SU-DHL-6 (cell line): Measurements from ENCODE around the gene C16orf95.

ENCODE experiments used
- EZH2phosphoT487 ChIP-seq: fragments of 200-600 bp; sonication (generic), shearing (Covaris generic); conservative IDR thresholded peaks from 2 replicates; pipeline ENCODE4 v1.6.1; 2018; ENCODE audit warnings: mild to moderate bottlenecking, antibody characterized with exemption, low read length, moderate library complexity, mixed read lengths
- TF ChIP-seq, protein P1 (sequence below): fragments of 200-600 bp; sonication (generic); IDR thresholded peaks from one replicate; pipeline ENCODE4 v1.5.1; 2017; ENCODE audit warnings: antibody characterized with exemption, mild to moderate bottlenecking, low read length, moderate library complexity; ENCODE audit not compliant: insufficient read depth, poor library complexity, severe bottlenecking

DNA sequence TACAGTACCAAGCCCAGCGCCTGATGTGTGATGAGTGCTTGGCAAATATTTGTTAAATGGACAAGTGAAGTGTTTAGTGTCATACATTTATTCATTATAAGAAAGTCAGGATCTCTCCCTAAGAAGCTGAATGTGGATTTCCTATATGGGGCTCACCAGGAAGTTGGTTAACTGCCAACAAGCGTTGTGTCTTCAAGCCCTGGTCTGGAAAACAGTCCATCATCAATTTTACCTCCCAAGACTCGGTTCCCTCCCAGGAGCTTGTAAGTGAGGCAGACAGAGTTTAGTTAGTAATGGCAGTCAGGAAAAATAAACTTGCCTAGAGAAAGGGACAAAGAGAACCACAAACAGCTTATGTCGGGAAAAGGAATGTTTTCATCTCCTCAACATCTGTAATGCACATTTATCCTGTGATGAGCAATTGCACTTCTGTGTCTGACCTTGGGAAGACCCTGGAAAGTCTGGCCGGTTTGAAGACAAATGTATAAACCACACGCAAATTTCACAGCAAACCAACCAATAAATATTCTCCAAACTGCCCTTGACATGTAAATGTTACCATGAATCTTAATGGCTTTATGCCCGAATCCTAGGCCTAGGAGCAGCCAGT is 28.3 kb downstream of the C16orf95 start:
- TF ChIP-seq, protein P1, sequence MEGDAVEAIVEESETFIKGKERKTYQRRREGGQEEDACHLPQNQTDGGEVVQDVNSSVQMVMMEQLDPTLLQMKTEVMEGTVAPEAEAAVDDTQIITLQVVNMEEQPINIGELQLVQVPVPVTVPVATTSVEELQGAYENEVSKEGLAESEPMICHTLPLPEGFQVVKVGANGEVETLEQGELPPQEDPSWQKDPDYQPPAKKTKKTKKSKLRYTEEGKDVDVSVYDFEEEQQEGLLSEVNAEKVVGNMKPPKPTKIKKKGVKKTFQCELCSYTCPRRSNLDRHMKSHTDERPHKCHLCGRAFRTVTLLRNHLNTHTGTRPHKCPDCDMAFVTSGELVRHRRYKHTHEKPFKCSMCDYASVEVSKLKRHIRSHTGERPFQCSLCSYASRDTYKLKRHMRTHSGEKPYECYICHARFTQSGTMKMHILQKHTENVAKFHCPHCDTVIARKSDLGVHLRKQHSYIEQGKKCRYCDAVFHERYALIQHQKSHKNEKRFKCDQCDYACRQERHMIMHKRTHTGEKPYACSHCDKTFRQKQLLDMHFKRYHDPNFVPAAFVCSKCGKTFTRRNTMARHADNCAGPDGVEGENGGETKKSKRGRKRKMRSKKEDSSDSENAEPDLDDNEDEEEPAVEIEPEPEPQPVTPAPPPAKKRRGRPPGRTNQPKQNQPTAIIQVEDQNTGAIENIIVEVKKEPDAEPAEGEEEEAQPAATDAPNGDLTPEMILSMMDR, result no peak
- TF ChIP-seq EZH2phosphoT487, result no peak
